SKM-1 (cell line): Measurements from ENCODE around the gene TRPV4.

Source experiments
- DNase-seq: peaks from one replicate; lab custom pipeline; 2025; ENCODE audit not compliant: unreplicated experiment; lab: John Stamatoyannopoulos, UW

Gene TRPV4

GRCh38 chr12:109808876-109809646, 24.1 kb downstream of the TRPV4 start:
- no peak for DNase-seq

- DNase-seq: no peak
Measured at GRCh38 chr12:109807954-109808643, 25.1 kb downstream of the TRPV4 start.

- no peak for DNase-seq
Measured at GRCh38 chr12:109804820-109805761, 28.1 kb downstream of the TRPV4 start.

GRCh38 chr12:109803678-109804077, 29.5 kb downstream of the TRPV4 start:
- no peak for DNase-seq

- DNase-seq: no peak
Measured at GRCh38 chr12:109802828-109803227, 30.4 kb downstream of the TRPV4 start.

GRCh38 chr12:109800536-109800935, 32.7 kb downstream of the TRPV4 start:
- no peak for DNase-seq

- no peak for DNase-seq
Measured at GRCh38 chr12:109798691-109799090, 34.5 kb downstream of the TRPV4 start.

GRCh38 chr12:109797905-109798669, 35.1 kb downstream of the TRPV4 start:
- DNase-seq: peak; percentile 26

- DNase-seq: no peak
Measured at GRCh38 chr12:109796057-109796456, 37.1 kb downstream of the TRPV4 start.

- no peak for DNase-seq
Measured at GRCh38 chr12:109795023-109795422, 38.2 kb downstream of the TRPV4 start.

GRCh38 chr12:109793826-109794501, 39.2 kb downstream of the TRPV4 start:
- no peak for DNase-seq

- DNase-seq: no peak
Measured at GRCh38 chr12:109793411-109793810, 39.8 kb downstream of the TRPV4 start.

GRCh38 chr12:109792992-109793391, 40.2 kb downstream of the TRPV4 start:
- no peak for DNase-seq

GRCh38 chr12:109789526-109790048, 43.6 kb downstream of the TRPV4 start:
- no peak for DNase-seq

GRCh38 chr12:109786799-109787198, 46.4 kb downstream of the TRPV4 start:
- no peak for DNase-seq

- no peak for DNase-seq
Measured at GRCh38 chr12:109785854-109786253, 47.3 kb downstream of the TRPV4 start.

GRCh38 chr12:109783965-109784244, 49.3 kb downstream of the TRPV4 start:
- no peak for DNase-seq

GRCh38 chr12:109783135-109783964, 49.8 kb downstream of the TRPV4 start:
- DNase-seq: no peak

- no peak for DNase-seq
Measured at GRCh38 chr12:109782326-109782703, 50.9 kb downstream of the TRPV4 start.
